PC-3 (cell line): ENCODE measurements around the gene AFF2.

Source experiments
- CTCF ChIP-seq: fragments of 300-600 bp; sonication (generic); conservative IDR thresholded peaks from 2 replicates; pipeline ENCODE4 v1.5.1; 2017; ENCODE audit warnings: antibody characterized with exemption, low read depth, mild to moderate bottlenecking, low read length
- EZH2 ChIP-seq: fragments of 300-600 bp; sonication (generic); IDR thresholded peaks from one replicate; pipeline ENCODE4 v1.6.1; 2017; ENCODE audit warnings: antibody characterized with exemption, mild to moderate bottlenecking, low read length; ENCODE audit not compliant: unreplicated experiment
- EZH2phosphoT487 ChIP-seq: fragments of 300-600 bp; sonication (generic); IDR thresholded peaks from 2 replicates; pipeline ENCODE4 v1.6.1; 2018; ENCODE audit warnings: mild to moderate bottlenecking, antibody characterized with exemption, low read length, borderline replicate concordance

- no peak for TF ChIP-seq CTCF
- TF ChIP-seq EZH2, result no peak
- TF ChIP-seq EZH2phosphoT487, result no peak
Measured at GRCh38 chrX:148940411-148940996, 440.1 kb downstream of the AFF2 start.
